Left colon (tissue), 2 donors: ENCODE results near the gene KHDC1. TPM values are rescaled to one million over a fixed set of nuclear protein-coding genes. Genes with fewer than 3 reads are reported as not detected.
"Not testable (repeated sequence)": the region's sequence is repeated elsewhere in the genome, so short reads cannot be mapped to it uniquely, and the experiment has no call there.

Experiments used
- ATAC-seq: fragments of 200-7000 bp; cut with Tn5 transposase; one replicate; pipeline ENCODE4 v1.9.1; 2020; ENCODE audit warnings: mild to moderate bottlenecking, moderate library complexity
- DNase-seq, 2 donors: peaks; one replicate each; pipeline ENCODE4 v3.0.0-alpha.2; 2020
- intact Hi-C, 2 donors: fragments of 100-400 bp; cut with DNase I in 1 of 2; cut with micrococcal nuclease in 1 of 2; formaldehyde crosslinking; loops; one replicate each; pipeline versions ENCODE4 v1.11.2 to v1.14.0; 2022; cut with DNase I, micrococcal nuclease
- long read RNA-seq: library from polyadenylated mRNA; unstranded; transcript quantifications from one replicate; pipeline ENCODE4 v2.0.0, GENCODE V29; 2021
- total RNA-seq, 2 donors: library from RNA; stranded (reverse); fragmentation: NEBNext Ultra II Directional; extraction: Animal tissue kit (Norgen Biotek cat#: 25700); gene quantifications; one replicate each; pipeline ENCODE4 v1.2.1, GENCODE V29; 2021
- donor health status: DM: no; HTN: no; CAD: no.
- donor health status: DM: yes; HTN: yes; CAD: no.

KHDC1 gene
- total RNA-seq = 1 to 10 TPM; 1.0 to 1.2 TPM
- long read RNA-seq = 0 reads

GRCh38 chr6:73262671-73263569 is at the start of gene KHDC1:
TSS of gene KHDC1 (minus strand) at chr6:73263196. CDS start at chr6:73242517, 20,679 bp downstream.
- intact Hi-C loops = no loop called here
- peak in 1 of 2 donors; percentile 48 for DNase-seq

GRCh38 chr6:73310503-73310845 is 47.5 kb upstream of the KHDC1 start:
- intact Hi-C loops, DNase-seq, ATAC-seq: not testable (repeated sequence)

More at GRCh38 chr6:73262671-73263569, at the start of gene KHDC1:
- ATAC-seq = peak; percentile 65

GRCh38 chr6:73309785-73310502 is 46.9 kb upstream of the KHDC1 start:
- DNase-seq (peak; percentile 36 to 65), ATAC-seq (peak; percentile 92)
- intact Hi-C loops = no loop called here

- peak; percentile 68 for ATAC-seq
- no peak for DNase-seq
- intact Hi-C loops = no loop called here
Observed at GRCh38 chr6:73309535-73309784, 46.5 kb upstream of the KHDC1 start.

- DNase-seq (no peak), ATAC-seq (peak; percentile 52)
- intact Hi-C loops = no loop called here
Observed at GRCh38 chr6:73308712-73309534, 45.9 kb upstream of the KHDC1 start.

GRCh38 chr6:73303773-73304172 is 40.8 kb upstream of the KHDC1 start:
- intact Hi-C loops, ATAC-seq, DNase-seq: not testable (repeated sequence)

- ATAC-seq = peak; percentile 71
- DNase-seq = no peak
- intact Hi-C loops = no loop called here
Observed at GRCh38 chr6:73302339-73302738, 39.3 kb upstream of the KHDC1 start.

- intact Hi-C loops = no loop called here
- no peak for DNase-seq
- ATAC-seq = no peak
Observed at GRCh38 chr6:73299151-73299971, 36.4 kb upstream of the KHDC1 start.

- ATAC-seq (no peak), DNase-seq (no peak)
- intact Hi-C loops = no loop called here
Observed at GRCh38 chr6:73293331-73293730, 30.3 kb upstream of the KHDC1 start.

- intact Hi-C loops = no loop called here
- peak; percentile 26 for ATAC-seq
- DNase-seq = no peak
Observed at GRCh38 chr6:73290435-73290834, 27.4 kb upstream of the KHDC1 start.

- ATAC-seq = no peak
- intact Hi-C loops = no loop called here
- no peak for DNase-seq
Observed at GRCh38 chr6:73286752-73287151, 23.8 kb upstream of the KHDC1 start.

- intact Hi-C loops = no loop called here
- ATAC-seq (peak; percentile 40), DNase-seq (no peak)
Observed at GRCh38 chr6:73285674-73286283, 22.8 kb upstream of the KHDC1 start.

GRCh38 chr6:73282871-73283270 is 19.9 kb upstream of the KHDC1 start:
- intact Hi-C loops = no loop called here
- DNase-seq = no peak
- ATAC-seq = peak; percentile 27

- ATAC-seq, intact Hi-C loops, DNase-seq: not testable (repeated sequence)
Observed at GRCh38 chr6:73281684-73282083, 18.7 kb upstream of the KHDC1 start.

GRCh38 chr6:73269296-73269695 is 6.3 kb upstream of the KHDC1 start:
- ATAC-seq, DNase-seq, intact Hi-C loops: not testable (repeated sequence)

- intact Hi-C loops, ATAC-seq, DNase-seq: not testable (repeated sequence)
Observed at GRCh38 chr6:73268896-73269295, 5.9 kb upstream of the KHDC1 start.

GRCh38 chr6:73264446-73264845 is 1.4 kb upstream of the KHDC1 start:
- DNase-seq (no peak), ATAC-seq (no peak)
- intact Hi-C loops = no loop called here

GRCh38 chr6:73263570-73263909 is 544 bp upstream of the KHDC1 start:
- intact Hi-C loops = no loop called here
- ATAC-seq = no peak
- no peak for DNase-seq
